Neural progenitor cell (in vitro differentiated cells): ENCODE measurements around the gene MOB2.

Experiments used
- EZH2 ChIP-seq: fragments of 200-600 bp; sonication (generic); IDR thresholded peaks from 2 replicates; pipeline ENCODE4 v1.6.1; 2017; ENCODE audit warnings: antibody characterized with exemption, mild to moderate bottlenecking, moderate library complexity
- EZH2phosphoT487 ChIP-seq: fragments of 200-600 bp; sonication (generic); IDR thresholded peaks from 2 replicates; pipeline ENCODE4 v1.6.1; 2017; ENCODE audit warnings: antibody characterized with exemption
- TF ChIP-seq, protein P1 (sequence below): fragments of 200-600 bp; sonication (generic); IDR thresholded peaks from 2 replicates; pipeline ENCODE4 v1.5.1; 2017; ENCODE audit warnings: antibody characterized with exemption, mild to moderate bottlenecking

DNA sequence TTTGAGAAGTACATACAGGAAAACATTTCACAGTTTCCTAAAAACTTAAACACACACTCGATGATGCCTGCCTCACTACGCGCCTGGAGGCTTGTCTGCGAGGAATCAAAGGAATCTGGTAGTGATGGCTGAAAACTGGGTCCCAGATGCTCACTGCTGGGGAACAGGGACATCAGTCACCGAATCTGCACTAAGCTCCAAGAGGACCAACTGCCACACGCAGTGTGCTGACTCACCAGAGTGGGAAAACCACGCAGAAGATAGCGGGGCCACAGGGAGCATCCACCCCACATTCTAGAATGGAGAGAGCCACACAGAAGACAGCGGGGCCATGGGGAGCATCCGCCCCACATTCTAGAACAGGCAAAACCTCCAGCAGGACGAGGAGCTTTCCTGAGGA, 24.3 kb upstream of the MOB2 start:
- TF ChIP-seq, protein P1, sequence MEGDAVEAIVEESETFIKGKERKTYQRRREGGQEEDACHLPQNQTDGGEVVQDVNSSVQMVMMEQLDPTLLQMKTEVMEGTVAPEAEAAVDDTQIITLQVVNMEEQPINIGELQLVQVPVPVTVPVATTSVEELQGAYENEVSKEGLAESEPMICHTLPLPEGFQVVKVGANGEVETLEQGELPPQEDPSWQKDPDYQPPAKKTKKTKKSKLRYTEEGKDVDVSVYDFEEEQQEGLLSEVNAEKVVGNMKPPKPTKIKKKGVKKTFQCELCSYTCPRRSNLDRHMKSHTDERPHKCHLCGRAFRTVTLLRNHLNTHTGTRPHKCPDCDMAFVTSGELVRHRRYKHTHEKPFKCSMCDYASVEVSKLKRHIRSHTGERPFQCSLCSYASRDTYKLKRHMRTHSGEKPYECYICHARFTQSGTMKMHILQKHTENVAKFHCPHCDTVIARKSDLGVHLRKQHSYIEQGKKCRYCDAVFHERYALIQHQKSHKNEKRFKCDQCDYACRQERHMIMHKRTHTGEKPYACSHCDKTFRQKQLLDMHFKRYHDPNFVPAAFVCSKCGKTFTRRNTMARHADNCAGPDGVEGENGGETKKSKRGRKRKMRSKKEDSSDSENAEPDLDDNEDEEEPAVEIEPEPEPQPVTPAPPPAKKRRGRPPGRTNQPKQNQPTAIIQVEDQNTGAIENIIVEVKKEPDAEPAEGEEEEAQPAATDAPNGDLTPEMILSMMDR: no peak
- no peak for TF ChIP-seq EZH2
- TF ChIP-seq EZH2phosphoT487: no peak
